GM21423 (cell line): ENCODE measurements around the gene GLRA3.
A peak's percentile ranks its signal among the peaks of the same experiment; 100 is the strongest.
"Not testable (repeated sequence)": the region's sequence is repeated elsewhere in the genome, so short reads cannot be mapped to it uniquely, and the experiment has no call there.

ENCODE experiments used
- ATAC-seq: cut with Tn5 transposase; IDR thresholded peaks from one replicate; pipeline ENCODE4 v1.9.1; 2021; ENCODE audit warnings: mild to moderate bottlenecking, moderate library complexity; ENCODE audit not compliant: unreplicated experiment

The GLRA3 gene

DNA sequence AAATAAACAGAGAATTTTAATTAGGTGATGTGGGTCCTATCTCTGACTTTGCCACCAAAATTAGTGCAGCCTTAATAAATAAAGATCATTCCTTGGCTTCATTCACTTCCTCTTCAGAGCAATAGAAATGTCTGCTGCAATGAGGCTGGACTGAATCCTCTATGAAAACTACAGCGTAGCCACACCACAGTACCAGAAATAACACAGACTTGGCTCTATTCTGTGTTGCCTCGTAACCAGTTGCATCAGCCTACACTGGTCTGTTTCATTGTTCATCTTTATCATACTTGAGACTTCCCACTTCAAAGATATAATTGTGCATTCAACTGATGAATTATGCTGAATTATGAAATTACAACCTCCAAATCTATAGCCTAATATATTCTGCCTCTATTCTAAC is 15.8 kb downstream of the GLRA3 start:
- ATAC-seq, result no peak

DNA sequence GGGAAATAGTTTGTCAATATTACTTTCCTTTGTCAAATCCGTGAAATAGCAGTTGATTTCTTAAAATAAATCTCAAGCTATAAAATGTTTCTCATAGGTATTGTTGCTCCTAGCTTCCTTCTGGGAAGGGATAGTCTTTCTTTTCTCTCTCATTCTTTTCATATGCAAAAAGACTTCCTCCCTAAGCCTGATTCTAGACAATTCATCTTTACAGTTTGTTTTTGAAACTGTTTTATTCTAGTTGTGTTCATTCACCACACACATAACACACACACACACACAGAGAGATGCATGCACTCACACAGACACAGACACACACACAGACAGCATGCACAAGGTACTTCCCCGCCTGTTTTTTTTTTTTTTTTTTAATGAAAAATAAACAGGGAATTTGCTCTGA is 18.2 kb downstream of the GLRA3 start:
- no peak for ATAC-seq

DNA sequence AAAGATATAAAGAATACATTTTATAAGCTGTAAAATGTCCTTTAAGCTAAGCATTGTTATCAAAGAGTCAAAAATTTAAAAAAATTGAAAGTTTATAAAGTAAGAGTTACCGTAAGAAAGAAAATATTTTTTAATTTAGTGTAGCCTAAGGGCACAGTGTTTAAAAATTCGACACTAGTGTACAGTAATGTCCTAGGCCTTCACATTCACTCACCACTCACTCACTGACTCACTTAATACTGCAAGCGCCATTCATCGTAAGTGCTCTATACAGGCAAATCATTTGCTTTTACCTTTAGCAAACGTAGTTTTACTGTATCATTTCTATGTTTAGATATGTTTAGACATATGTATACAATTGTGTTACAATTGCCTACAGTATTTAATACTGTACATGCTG is 20.2 kb downstream of the GLRA3 start:
- no peak for ATAC-seq

DNA sequence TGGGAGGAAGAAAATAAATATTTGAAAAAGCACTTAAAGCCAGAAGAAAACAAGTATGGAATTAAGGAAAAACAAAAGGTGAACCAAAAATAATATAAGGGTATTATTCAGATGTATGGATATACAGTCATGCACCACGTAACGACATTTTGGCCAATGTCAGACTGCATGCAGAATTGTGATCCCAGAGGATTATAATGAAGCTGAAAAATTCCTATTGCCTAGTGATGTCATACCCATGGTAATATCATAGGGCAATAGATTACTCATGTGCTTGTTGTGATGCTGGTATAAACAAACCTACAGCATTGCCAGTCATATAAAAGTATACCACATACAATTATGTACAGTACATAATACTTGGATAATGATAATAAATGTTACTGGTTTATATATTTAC is 20.9 kb downstream of the GLRA3 start:
- ATAC-seq, result no peak

DNA sequence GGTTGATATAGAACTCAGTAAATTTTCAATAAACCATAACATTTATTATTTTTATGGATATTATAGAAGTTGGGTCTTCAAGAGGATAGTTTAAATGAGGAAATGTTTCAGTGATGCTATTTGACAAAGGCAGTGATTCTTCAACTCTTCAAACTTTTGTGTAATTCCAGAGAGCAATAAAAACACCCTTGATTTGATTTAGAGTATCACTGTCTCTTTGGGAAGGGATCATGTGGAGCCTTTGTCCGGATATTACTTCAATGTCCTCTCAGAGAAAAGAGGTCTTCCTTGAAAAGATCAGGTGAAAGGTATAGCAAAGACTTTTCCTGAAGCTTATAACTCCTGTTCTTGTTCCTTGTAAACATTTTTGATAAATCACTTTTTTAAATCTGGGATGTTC is 23.3 kb downstream of the GLRA3 start:
- no peak for ATAC-seq

DNA sequence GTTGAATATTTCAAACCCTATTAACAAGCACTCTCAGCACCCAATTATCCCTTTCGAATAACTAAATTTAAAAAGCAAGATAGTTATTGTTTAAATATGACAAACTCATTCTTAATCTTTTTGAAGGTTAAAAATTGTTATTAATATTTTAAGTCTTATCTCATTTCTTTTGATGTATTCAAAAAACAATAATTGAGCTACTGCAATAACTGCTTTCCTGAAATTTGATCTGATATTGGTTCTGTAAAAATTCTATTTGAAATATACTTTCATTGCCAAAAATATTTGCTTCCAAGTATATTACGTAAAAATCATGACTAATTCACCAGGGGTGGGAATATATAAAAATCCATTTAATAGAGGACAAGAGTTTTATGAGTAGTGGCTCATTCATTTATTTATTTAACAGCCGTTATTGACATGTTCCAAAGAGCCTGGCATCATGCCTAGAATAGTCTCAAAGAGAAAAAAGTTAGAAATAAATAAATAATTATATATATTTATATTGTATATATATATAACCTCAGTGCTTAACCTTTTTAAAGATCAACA is 34.4 kb downstream of the GLRA3 start:
- ATAC-seq, result no peak

DNA sequence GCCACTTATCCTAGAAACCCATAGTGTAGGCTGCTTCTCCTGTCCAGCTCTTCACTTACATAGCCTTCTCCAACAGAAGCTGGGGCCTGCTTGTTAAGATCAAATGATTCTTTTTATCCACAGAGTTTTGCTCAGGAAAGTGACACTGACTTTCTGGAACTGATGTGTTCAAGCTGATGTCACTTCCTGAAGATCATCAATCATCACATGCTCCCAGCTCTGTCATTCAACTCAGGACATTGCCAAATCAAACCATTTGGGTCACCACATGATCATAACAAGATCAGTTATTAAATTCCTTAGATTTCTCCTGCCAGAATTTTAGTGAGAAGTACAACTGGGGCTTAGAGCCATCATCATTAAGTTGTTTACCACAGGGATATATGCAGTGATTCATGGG is 39.4 kb downstream of the GLRA3 start:
- ATAC-seq, result no peak

DNA sequence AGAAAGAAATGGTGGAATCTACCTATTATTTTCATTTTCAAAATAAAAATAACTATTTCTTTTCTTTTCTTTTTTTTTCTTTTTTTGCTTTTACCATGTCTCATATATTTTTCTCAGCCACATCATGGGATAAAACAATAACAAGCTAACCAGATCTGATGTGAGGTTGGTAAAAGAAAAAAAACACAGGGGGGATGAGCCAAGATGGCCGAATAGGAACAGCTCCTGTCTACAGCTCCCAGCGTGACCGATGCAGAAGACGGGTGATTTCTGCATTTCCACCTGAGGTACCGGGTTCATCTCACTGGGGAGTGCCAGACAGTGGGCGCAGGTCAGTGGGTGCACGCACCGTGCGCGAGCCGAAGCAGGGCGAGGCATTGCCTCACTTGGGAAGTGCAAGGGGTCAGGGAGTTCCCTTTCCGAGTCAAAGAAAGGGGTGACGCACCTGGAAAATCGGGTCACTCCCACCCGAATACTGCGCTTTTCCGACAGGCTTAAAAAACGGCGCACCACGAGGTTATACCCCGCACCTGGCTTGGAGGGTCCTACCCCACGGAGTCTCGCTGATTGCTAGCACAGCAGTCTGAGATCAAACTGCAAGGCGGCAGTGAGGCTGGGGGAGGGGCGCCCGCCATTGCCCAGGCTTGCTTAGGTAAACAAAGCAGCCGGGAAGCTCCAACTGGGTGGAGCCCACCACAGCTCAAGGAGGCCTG is 50.6 kb downstream of the GLRA3 start:
- ATAC-seq, result not testable (repeated sequence)

DNA sequence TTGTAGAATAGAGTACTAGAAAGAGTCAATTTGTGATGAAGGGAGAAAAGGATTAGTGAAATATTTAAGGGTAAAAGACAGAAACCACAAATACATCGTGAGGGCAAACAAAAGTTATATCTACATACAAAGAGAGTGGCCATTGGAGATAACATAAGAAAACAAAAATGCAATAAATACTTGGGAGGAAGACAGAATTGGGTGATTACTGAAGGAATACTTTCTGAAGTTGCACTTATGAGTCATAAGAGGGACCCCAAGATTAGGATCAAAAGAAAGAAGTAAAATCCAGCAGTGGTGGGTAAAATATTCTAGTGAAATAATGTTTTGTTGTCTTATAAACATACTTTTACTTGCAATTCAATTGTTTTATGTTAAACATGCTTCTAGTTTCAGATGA is 53.7 kb downstream of the GLRA3 start:
- ATAC-seq, result no peak

DNA sequence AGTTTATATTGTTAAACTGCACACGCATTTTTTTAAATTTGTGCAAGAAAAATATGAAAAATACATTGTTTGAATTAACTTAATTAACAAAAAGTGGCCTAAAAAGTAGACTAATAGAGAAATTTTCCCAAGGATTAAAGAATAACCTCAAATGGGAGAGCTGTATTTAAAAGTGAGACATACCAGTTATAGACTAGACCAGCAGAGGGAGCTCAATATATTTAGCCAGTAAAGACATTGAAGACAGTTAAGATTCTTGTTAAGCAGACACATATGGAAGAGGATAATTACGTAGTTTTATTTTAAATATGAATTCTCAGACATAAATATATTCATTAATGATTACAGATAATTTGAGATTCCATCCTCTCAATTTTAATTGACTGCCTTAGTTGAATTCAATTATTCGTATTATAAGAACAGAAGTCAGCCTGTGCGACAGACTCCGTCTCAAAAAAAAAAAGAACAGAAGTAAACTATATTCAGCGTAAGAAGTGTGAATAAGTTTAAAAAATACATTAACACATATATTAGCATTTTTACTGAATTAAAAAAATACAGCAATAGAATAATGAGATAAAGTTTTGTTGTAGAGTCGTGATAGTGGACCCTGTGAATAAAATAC is 64.8 kb downstream of the GLRA3 start:
- peak; percentile 74 for ATAC-seq

DNA sequence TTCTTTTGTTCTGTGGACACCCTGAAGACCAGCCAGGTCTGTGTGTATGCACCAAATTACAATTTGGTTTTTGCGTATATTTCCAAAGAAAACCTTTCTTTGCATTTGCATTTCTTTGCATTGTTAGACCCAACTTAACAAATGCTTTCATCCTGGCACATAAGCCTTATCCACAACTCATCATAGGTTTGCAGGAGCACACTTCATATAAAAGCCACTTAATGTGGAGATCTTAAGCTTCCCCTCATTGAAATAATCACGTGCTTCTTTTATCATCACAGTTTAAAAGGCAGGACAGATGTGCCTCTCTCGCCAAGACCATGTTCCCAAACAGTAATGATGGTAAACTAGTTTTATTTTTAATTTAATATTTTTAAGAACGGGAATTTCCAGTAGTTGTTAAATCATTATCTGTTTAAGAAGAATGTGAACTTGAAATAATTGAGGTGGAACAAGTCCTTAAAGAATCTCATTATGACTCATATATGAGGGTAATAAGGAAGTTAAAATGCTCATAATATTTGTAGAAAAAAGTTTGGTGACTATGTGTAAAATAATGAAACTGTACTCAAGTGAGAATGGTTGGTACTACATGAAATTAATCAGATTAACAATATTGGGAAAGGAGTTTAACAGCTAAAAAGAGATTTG is 65.5 kb downstream of the GLRA3 start:
- ATAC-seq, result peak; percentile 71

DNA sequence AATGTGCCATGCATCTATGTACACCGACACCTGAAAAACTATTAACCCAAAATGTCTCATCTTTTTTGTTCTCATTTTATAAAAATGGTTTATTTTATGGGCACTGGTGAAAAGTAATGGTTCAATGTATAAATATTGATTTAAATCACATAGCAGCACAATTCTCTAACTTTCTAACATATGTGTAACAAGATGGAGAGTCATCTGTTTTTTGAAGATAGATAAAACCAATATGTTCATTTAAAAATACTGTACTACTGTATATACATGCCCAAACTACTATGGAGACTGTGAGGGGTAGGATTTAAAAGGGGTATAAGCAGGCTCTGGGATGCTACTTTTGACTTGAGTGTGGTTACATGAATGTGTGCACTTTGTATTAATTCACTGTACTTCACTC is 67.6 kb downstream of the GLRA3 start:
- ATAC-seq, result no peak

DNA sequence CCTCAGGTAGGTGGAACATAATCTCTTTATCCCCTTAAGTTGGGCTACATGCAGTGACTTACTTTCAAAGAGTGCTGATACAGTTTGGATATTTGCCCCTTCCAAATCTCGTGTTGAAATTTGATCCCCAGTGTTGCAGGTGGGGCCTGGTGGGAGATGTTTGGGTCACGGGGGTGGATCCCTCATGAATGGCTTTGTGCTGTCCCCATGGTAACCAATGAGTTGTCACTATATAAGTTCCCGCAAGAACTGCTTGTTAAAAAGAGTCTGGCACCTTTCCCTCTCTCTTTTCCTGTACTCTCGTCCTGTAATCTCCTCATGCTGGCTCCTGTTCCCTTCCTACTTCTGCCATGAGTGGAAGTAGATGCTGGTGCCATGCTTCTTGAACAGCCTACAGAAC is 71.3 kb downstream of the GLRA3 start:
- no peak for ATAC-seq

DNA sequence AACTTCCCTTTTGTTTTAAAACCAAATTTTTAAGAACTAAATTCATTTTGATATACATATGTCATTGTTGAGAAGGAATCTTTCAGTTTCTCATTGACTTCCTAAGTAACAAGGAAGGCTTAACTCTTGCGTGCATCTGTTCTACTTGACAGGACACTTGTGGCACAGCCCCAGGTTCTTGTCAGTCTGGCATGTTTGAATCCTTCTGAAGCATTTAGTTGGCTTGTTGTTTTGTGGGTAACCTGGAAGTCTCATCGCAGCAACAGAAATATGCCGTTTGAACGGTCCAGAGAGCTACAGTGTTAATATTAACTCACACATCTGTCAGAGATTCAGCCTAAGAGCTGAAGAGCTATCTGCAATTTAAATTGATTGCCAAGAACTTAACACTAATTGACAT is 76.0 kb downstream of the GLRA3 start:
- no peak for ATAC-seq

DNA sequence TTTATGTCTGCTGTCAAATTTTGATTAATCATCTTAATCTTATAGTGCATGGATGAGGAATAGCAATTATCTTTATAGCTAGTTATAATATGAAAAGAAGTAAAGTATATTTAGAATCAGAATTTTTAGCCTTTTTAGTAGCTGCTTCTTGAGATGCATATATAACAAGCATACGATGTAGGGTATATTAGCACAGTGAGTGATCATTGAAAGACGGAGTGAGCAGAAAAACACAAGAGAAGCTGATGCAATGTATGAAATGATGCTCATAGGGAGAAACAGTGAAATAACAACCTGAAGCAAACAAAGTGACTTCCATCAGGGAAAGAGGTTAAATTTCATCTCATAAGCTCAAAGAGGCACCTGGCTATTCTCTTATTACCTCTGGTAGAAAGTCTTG is 77.0 kb downstream of the GLRA3 start:
- ATAC-seq, result no peak

DNA sequence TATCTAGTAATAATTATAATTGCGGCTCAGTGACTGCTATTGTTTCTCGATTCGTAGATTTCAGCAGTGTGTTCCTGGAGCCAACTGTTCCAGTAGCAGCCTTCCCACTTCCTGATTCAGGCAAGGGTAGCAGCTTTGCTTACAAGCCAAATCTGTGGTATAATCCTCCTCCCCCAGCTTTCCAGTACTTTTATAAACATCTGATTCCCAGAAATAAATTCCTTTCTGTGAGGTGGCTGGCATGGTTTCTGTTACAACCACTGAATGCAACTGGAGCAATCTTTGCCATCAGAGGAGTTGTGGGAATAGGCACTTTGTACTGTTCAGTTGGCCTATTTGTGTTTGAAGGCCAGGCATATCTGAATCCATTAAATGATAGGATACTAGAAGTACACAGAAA is 80.0 kb downstream of the GLRA3 start:
- ATAC-seq, result no peak

DNA sequence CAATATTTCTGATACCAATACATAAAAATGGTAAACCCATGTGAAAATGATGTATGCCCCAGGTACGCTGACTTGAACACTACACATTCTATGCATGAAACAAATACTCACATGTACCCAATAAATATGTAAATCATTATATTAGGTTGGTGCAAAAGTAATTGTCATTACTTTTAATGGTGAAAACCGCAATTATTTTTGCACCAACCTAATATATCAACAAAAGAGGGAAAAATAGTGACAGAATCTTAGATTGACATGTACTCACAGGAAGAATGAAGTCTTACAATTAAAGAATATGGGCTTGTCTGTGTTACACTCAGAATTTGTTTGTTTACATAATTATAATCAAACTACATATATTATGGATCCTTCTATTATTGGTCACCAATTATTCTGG is 82.3 kb downstream of the GLRA3 start:
- ATAC-seq, result no peak

DNA sequence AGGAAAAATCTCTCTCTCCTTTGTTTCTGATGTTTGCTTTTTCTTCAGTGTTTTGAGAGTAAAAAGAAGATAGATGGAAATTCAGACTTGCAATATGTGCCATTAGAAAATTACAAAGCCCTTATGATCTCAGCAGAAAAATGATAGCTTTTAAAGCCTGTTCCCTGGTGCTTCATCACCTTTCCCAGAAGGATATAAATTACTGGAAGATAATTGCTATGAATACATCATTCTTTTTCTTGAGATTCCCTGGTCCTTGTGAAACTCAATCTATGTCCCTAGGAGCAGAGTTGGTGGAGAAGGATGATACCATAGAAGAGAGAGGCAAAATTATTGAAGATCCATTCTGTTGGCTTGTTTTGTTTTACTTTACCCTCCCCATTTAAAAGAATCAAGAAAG is 86.5 kb downstream of the GLRA3 start:
- no peak for ATAC-seq

DNA sequence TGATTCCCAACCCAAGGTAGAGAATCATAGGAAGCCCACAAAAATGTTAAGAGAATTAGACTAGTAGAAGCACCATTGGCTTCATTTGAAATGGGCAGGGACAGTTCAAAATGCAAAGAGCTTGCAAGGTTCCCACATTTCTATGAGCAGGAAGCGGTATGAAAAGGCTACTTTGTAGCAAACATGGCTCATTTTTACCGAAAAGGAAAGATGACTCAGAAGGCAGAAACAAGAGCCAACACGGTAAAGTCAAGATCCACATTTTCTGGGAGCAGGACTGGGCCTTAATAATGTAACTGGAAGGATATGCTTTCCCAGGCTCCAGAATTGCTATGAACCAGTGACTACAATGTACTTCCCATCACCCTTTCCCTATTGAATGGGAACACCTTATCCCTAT is 89.5 kb downstream of the GLRA3 start:
- ATAC-seq, result no peak

DNA sequence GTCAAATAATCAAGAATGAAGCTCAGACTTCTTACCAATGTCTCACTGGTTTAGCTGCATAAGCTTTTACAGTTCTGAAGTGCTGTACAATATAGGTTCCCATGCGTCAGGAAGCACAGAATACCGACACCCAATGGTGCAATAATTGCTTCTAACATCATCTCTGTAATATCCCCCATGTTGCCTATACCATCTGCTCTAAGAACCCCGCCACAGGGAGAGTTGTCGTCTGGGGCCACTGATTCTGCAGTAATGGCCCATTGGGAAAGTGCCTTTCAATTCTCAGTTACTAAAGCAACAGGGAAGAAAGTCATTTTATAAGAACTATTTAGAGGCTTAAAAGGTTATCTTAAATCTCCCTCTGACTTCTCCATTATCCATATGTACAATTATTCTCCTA is 94.9 kb downstream of the GLRA3 start:
- no peak for ATAC-seq

DNA sequence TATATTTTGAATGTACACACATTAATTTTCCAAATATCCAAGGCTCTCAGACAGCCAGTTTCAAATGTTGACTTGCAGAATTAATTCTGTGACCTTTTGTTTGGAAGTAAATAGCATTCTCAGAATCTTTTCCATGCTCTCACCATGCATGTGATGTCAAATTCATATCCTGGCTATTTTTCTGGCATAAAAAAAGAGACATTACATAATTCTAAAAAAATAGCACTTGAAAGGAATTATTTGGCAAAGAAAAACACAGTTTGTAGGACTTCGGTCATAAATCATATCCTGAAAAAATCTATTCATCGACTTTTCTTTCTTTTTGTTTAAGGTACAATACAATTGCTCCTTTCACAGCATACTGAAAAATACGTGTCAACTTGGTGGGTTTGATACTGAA is 111.2 kb downstream of the GLRA3 start:
- no peak for ATAC-seq
